HG03565 (cell line): ENCODE results near the gene LRFN2.

ENCODE experiments used
- ATAC-seq: cut with Tn5 transposase; IDR thresholded peaks from one replicate; pipeline ENCODE4 v1.9.1; 2021; ENCODE audit warnings: mild to moderate bottlenecking, moderate library complexity; ENCODE audit not compliant: unreplicated experiment

LRFN2 gene

DNA sequence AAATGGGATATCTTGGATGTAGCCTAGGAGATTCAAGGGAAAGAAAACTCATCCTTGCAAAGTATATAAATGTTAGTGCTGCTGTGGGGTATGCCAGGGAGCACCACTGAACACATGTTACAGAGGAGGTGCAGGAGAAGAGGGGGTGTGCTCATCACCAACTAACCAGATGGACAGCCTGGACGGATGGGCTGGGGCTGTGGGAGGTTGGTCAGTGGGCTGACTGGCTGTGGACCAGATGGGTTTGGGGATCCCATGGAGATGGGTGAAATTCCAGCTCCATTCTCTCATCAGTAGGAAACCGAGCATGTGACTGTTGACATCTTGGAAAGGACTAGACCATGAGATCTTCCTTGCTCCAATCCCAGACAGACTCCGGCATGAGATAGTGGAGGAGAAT lies 201.0 kb downstream of the LRFN2 start:
- ATAC-seq = no peak

GRCh38 chr6:40383348-40384115 lies 203.6 kb downstream of the LRFN2 start:
- ATAC-seq = no peak

GRCh38 chr6:40380271-40380670 lies 206.9 kb downstream of the LRFN2 start:
- no peak for ATAC-seq

DNA sequence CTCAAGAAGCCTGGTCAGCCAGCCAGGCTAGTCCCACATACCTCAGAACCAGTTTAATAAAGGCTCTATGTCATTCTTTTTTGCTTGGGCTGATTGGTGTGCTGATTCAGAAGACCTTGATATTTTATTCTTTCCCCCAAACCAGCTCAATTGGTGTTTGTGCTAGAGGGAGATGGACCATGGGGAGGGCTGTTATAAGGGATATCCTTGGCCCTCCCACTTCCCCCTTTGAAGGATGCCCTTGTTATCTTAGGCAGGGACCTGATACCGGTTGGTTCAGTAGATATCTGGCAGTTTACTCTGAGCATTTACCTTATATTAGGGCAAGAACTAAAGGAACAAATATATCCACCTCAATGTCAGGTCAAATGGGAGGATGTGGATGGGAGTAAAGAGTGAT lies 207.4 kb downstream of the LRFN2 start:
- no peak for ATAC-seq

GRCh38 chr6:40378725-40379074 lies 208.5 kb downstream of the LRFN2 start:
- ATAC-seq = no peak

GRCh38 chr6:40378071-40378724 lies 209.0 kb downstream of the LRFN2 start:
- no peak for ATAC-seq

DNA sequence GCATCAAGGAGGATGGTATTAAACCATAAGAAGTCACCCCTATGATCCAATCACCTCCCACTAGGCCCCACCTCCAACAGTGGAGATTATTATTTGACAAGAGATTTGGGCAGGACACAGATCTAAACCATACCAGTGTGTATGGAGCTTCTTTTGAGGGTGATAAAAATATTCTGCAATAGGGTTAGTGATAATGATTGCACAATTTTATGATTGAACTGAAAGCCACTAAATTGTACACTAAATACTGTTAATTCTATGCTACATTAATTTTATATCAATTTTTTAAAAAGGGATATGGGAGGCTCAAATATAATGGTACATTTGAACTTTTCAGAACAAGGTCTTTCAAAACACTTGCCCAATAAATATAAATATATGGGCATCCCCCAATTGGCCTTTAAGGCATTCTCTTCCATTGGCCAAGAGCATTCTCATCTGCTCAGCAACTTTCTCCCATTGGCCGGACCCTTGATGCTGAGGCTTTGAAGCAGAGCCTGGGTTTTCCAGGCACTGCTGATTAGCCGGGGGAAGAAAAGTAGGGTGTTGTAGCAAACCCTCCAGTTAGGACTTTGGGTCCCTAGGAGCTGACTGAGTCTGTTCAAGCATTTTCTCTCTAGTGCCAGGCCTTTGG lies 209.9 kb downstream of the LRFN2 start:
- no peak for ATAC-seq

DNA sequence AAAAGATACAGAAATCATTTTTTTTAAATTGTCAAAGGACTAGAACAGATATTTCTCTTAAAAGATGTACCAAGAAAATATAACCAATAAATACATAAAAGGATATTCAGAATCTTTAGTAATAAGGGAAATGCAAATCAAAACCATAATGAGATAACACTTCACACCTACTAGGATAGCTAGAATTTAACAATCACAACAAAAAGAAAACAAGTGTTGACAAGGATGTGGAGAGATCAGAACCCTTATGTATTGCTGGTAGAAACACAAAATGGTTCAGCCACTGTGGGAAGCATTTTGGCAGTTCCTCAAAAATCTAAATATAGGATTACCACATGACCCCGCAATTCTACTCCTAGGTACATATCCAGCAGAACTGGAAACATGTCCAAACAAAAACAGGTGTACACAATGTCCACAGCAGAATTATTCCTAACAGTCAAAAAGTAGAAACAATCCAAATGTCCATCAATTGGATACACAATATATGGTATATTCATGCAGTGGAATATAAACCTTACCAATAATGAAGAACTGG lies 211.0 kb downstream of the LRFN2 start:
- no peak for ATAC-seq

- ATAC-seq = no peak
These were observed 213.9 kb downstream of the LRFN2 start for GRCh38 chr6:40373267-40373666.

DNA sequence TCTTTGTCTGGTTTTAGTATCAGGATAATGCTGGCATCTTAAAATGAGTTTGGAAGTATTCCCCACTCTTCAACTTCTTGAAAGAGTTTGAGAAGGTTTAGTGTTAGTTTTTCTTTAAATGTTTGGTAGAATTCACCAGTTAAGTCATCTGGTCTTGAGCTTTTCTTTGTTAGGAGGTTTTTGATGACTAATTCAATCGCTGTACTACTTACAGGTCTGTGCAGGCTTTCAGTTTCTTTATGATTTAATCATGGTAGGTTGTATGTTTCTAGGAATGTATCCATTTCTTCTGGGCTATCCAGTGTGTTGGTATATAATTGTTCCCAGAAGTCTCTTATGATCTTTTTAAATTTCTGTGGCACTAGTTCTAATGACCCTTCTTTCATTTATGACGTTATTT lies 215.5 kb downstream of the LRFN2 start:
- ATAC-seq = no peak

DNA sequence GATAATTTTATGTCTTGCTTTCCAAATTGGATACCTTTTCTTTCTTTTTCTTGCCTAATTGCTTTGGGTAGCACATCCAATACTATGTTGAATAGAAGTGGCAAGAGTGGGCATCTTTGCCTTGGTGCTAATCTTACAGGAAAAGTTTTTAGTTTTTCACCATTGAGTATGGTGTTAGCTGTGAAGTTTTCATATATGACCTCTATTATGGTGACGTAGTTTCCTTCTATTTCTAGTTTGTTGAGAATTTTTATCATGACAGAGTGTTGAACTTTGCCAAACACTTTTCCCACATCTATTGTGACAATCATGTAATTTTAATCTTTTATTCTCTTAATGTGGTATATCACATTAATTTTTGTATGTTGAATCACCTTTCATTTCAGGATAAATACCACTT lies 216.1 kb downstream of the LRFN2 start:
- ATAC-seq = no peak

DNA sequence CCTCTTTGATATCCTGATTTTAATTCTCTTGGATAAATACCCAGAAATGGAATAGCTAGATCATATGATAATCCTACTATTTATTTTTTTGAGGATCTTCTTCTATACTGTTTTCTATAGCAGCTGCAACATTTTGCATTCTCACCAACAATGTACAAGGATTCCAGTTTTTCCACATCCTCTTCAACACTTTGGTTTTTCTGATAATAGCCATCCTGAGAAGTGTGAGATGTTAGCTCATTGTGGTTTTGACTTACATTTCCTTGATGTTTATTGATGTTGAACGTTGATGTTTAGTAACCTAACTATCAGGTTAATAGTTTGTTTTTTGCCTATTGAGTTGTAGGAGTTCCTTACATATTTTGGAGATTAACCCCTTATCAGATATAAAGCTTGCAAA lies 217.3 kb downstream of the LRFN2 start:
- no peak for ATAC-seq

DNA sequence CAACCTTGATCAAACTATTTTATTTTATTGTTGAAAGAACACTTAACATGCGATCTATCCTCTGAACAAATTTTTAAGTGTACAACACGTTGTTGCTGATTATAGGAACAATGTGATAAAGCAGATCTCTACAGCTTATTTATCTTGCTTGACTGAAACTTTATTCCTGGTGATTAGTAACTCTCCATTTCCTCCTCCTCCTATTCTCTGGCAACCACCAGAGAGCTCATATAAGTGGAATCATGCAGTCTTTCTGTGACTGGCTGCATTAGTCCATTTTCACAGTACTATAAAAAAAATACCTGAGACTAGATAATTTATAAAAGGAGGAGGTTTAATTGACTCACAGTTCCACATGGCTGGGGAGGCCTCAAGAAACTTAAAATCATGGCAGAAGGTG lies 218.1 kb downstream of the LRFN2 start:
- no peak for ATAC-seq

- ATAC-seq = no peak
These were observed 224.3 kb downstream of the LRFN2 start for GRCh38 chr6:40362859-40363258.

- no peak for ATAC-seq
These were observed 227.4 kb downstream of the LRFN2 start for GRCh38 chr6:40359808-40360207.

DNA sequence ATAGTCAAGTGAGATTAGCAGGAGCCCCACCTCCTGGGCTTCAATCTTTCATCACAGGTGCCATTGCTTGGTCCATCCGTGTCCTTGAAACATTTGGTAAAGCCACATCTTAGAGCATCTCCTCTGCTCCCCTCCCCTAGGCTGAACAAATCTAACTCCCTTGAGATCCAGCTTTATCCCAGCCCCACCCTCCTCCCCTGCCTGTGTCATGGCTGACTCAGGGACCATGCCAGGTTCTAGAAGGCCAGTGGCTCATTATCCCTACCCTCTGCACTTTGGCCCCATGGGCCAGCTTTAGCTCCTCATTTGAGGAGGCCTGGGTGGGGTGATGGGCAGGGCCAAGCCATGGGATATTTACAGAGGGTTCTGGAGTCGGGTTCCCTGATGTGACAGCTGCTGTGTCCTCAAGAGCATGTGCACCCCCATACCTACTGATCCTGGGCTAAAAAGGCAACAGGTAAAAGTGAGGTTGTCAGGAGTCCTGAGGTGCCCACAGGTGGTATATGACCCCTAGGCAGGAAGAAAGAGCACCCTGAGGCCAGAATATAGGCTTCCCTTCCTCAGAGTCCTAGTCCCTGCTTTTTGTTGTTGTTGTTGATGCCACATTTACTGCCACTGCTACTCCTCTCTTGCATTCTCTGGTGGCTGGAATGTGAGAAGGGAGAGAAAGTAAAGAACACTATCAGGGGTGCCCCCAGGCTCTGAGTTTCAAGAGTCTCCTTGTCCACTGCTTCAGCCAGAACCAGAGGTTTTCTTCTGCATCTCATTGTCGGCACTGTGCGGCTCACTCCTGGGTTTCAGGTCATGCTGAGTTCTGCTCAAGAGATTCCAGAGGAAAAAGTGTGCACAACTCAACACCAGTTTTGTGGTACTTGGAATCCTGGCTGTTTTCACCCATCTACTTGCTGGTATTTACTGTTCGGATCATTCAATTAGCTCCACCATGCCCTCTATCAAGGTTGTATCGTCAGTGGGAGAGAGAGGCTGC lies 228.4 kb downstream of the LRFN2 start:
- no peak for ATAC-seq

- ATAC-seq = no peak
These were observed 230.8 kb downstream of the LRFN2 start for GRCh38 chr6:40356242-40356910.

- ATAC-seq = no peak
These were observed 231.6 kb downstream of the LRFN2 start for GRCh38 chr6:40355532-40355931.

GRCh38 chr6:40355066-40355465 lies 232.1 kb downstream of the LRFN2 start:
- no peak for ATAC-seq

- no peak for ATAC-seq
These were observed 233.2 kb downstream of the LRFN2 start for GRCh38 chr6:40353967-40354452.
